ENCODE results near the gene NRCAM.

NRCAM gene

GRCh38 chr7:108231221-108231620, 225.0 kb downstream of the NRCAM start:
- TF ChIP-seq PPARA (CRISPR knock-in tag; IDR thresholded peaks at IDR 0.05; ENCODE audit: borderline replicate concordance): no peak
- no peak for TF ChIP-seq CREB5 (CRISPR knock-in tag; IDR thresholded peaks at IDR 0.05; ENCODE audit: low read depth)
- no peak for TF ChIP-seq SNAI2 (CRISPR knock-in tag; IDR thresholded peaks at IDR 0.05)
- no peak for TF ChIP-seq ISL1 (CRISPR knock-in tag; IDR thresholded peaks at IDR 0.05)
- no peak for ATAC-seq

DNA sequence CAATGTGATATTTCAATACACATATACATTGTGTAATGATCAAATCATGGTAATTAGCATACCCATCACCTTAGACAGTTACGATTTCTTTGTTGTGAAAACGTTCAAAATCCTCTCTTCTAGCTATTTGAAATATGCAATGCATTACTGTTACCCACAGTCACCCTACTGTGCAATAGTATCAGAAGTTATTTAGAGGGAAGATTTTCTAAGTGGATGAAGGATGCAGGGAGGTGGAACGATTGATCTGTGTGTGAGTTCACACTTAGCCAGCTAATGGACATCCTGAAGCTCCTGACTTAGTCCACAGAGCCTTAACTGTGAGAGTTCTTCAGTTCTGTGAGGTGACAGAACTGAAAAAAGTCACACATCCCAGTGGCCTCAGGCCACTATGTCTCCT, 228.9 kb downstream of the NRCAM start:
- no peak for ATAC-seq

GRCh38 chr7:108226816-108227299, 229.4 kb downstream of the NRCAM start:
- ATAC-seq: no peak
- TF ChIP-seq RARB (CRISPR knock-in tag; IDR thresholded peaks at IDR 0.05) (no peak), ISL1 (CRISPR knock-in tag; IDR thresholded peaks at IDR 0.05) (no peak), ZNF565 (CRISPR knock-in tag; conservative IDR thresholded peaks at IDR 0.05; ENCODE audit: low read depth) (no peak), ZNF8 (CRISPR knock-in tag; IDR thresholded peaks at IDR 0.05) (no peak), ZC3H10 (CRISPR knock-in tag; IDR thresholded peaks at IDR 0.05) (no peak), ZNF70 (CRISPR knock-in tag; IDR thresholded peaks at IDR 0.05) (no peak), BACH2 (CRISPR knock-in tag; IDR thresholded peaks at IDR 0.05; ENCODE audit: borderline replicate concordance) (no peak), GLIS3 (CRISPR knock-in tag; IDR thresholded peaks at IDR 0.05) (no peak), CREB5 (CRISPR knock-in tag; IDR thresholded peaks at IDR 0.05; ENCODE audit: low read depth) (no peak), ZFP3 (CRISPR knock-in tag; IDR thresholded peaks at IDR 0.05) (no peak)
- TF ChIP-seq, protein P1, sequence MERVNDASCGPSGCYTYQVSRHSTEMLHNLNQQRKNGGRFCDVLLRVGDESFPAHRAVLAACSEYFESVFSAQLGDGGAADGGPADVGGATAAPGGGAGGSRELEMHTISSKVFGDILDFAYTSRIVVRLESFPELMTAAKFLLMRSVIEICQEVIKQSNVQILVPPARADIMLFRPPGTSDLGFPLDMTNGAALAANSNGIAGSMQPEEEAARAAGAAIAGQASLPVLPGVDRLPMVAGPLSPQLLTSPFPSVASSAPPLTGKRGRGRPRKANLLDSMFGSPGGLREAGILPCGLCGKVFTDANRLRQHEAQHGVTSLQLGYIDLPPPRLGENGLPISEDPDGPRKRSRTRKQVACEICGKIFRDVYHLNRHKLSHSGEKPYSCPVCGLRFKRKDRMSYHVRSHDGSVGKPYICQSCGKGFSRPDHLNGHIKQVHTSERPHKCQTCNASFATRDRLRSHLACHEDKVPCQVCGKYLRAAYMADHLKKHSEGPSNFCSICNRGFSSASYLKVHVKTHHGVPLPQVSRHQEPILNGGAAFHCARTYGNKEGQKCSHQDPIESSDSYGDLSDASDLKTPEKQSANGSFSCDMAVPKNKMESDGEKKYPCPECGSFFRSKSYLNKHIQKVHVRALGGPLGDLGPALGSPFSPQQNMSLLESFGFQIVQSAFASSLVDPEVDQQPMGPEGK (CRISPR knock-in tag; IDR thresholded peaks at IDR 0.05; ENCODE audit: borderline replicate concordance): no peak

More for the DNA sequence above, 228.9 kb downstream of the NRCAM start:
- no peak for TF ChIP-seq TCF4 (CRISPR knock-in tag; IDR thresholded peaks at IDR 0.05; ENCODE audit: borderline replicate concordance)

- no peak for ATAC-seq
- TF ChIP-seq ESRRG (CRISPR knock-in tag; IDR thresholded peaks at IDR 0.05) (no peak), ZNF565 (CRISPR knock-in tag; conservative IDR thresholded peaks at IDR 0.05; ENCODE audit: low read depth) (no peak), CSDC2 (CRISPR knock-in tag; IDR thresholded peaks at IDR 0.05) (no peak), ARNTL (CRISPR knock-in tag; IDR thresholded peaks at IDR 0.05; ENCODE audit: borderline replicate concordance, low read depth) (no peak), CSRNP3 (CRISPR knock-in tag; IDR thresholded peaks at IDR 0.05) (no peak), PPARA (CRISPR knock-in tag; IDR thresholded peaks at IDR 0.05; ENCODE audit: borderline replicate concordance) (no peak), CREB5 (CRISPR knock-in tag; IDR thresholded peaks at IDR 0.05; ENCODE audit: low read depth) (no peak), BACH2 (CRISPR knock-in tag; IDR thresholded peaks at IDR 0.05; ENCODE audit: borderline replicate concordance) (no peak), SNAI2 (CRISPR knock-in tag; IDR thresholded peaks at IDR 0.05) (no peak), ZFP30 (CRISPR knock-in tag; IDR thresholded peaks at IDR 0.05) (no peak), OSR1 (CRISPR knock-in tag; IDR thresholded peaks at IDR 0.05) (no peak), TCF4 (CRISPR knock-in tag; IDR thresholded peaks at IDR 0.05; ENCODE audit: borderline replicate concordance) (no peak), ZC3H10 (CRISPR knock-in tag; IDR thresholded peaks at IDR 0.05) (no peak), ISL1 (CRISPR knock-in tag; IDR thresholded peaks at IDR 0.05) (no peak), RARB (CRISPR knock-in tag; IDR thresholded peaks at IDR 0.05) (no peak), GLIS3 (CRISPR knock-in tag; IDR thresholded peaks at IDR 0.05) (no peak)
- TF ChIP-seq, protein P1 (CRISPR knock-in tag; IDR thresholded peaks at IDR 0.05; ENCODE audit: borderline replicate concordance): no peak
- TF ChIP-seq, protein P2, sequence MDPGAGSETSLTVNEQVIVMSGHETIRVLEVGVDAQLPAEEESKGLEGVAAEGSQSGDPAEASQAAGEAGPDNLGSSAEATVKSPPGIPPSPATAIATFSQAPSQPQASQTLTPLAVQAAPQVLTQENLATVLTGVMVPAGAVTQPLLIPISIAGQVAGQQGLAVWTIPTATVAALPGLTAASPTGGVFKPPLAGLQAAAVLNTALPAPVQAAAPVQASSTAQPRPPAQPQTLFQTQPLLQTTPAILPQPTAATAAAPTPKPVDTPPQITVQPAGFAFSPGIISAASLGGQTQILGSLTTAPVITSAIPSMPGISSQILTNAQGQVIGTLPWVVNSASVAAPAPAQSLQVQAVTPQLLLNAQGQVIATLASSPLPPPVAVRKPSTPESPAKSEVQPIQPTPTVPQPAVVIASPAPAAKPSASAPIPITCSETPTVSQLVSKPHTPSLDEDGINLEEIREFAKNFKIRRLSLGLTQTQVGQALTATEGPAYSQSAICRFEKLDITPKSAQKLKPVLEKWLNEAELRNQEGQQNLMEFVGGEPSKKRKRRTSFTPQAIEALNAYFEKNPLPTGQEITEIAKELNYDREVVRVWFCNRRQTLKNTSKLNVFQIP (CRISPR knock-in tag; IDR thresholded peaks at IDR 0.05; ENCODE audit: borderline replicate concordance, low read depth): no peak
These were observed 230.6 kb downstream of the NRCAM start for GRCh38 chr7:108225531-108226181.
